GM23248 (cell line): Measurements from ENCODE around the gene TTN. TPM values are rescaled to one million over a fixed set of nuclear protein-coding genes. Genes with fewer than 3 reads are reported as not detected.

Experiments
- DNase-seq: peaks from one replicate; pipeline ENCODE4 v3.0.0-alpha.2; 2015
- H2AFZ ChIP-seq: fragments of 200-600 bp; sonication (generic); 2 replicates; pipeline ENCODE4 v1.6.1; 2016; ENCODE audit warnings: antibody characterized with exemption
- H3F3A ChIP-seq: fragments of 200-600 bp; sonication (generic); 2 replicates; pipeline ENCODE4 v1.6.1; 2016; ENCODE audit warnings: mild to moderate bottlenecking, antibody characterized with exemption, mixed run types; ENCODE audit not compliant: insufficient read depth
- H3K27ac ChIP-seq: fragments of 200-600 bp; sonication (generic); 2 replicates; pipeline ENCODE4 v1.5.1; 2016; ENCODE audit warnings: mild to moderate bottlenecking
- H3K27me3 ChIP-seq: fragments of 200-600 bp; sonication (generic); replicated peaks from 2 replicates; pipeline ENCODE4 v1.6.1; 2016; ENCODE audit warnings: mild to moderate bottlenecking; ENCODE audit not compliant: insufficient read depth
- H3K36me3 ChIP-seq: fragments of 200-600 bp; sonication (generic); 2 replicates; pipeline ENCODE4 v1.6.1; 2016; ENCODE audit warnings: low read depth, mild to moderate bottlenecking
- H3K4me1 ChIP-seq: fragments of 200-600 bp; sonication (generic); 2 replicates; pipeline ENCODE4 v1.6.1; 2016; ENCODE audit warnings: mild to moderate bottlenecking; ENCODE audit not compliant: insufficient read depth
- H3K4me2 ChIP-seq: fragments of 200-600 bp; sonication (generic); one replicate; pipeline ENCODE4 v1.6.1; 2016; ENCODE audit warnings: mild to moderate bottlenecking; ENCODE audit not compliant: unreplicated experiment
- H3K4me3 ChIP-seq: fragments of 200-600 bp; sonication (generic); 2 replicates; pipeline ENCODE4 v1.5.1; 2016; ENCODE audit warnings: mild to moderate bottlenecking
- H3K79me2 ChIP-seq: fragments of 200-600 bp; sonication (generic); 2 replicates; pipeline ENCODE4 v1.6.1; 2016; ENCODE audit warnings: mild to moderate bottlenecking; ENCODE audit not compliant: insufficient read depth
- H3K9ac ChIP-seq: fragments of 200-600 bp; sonication (generic); 2 replicates; pipeline ENCODE4 v1.6.1; 2016; ENCODE audit warnings: mild to moderate bottlenecking
- H3K9me2 ChIP-seq: fragments of 200-600 bp; sonication (generic); 2 replicates; pipeline ENCODE4 v1.6.1; 2016; ENCODE audit warnings: mixed run types, mild to moderate bottlenecking, moderate library complexity; ENCODE audit not compliant: insufficient read depth
- H3K9me3 ChIP-seq: fragments of 200-600 bp; sonication (generic); one replicate; pipeline ENCODE4 v1.6.1; 2017; ENCODE audit warnings: low read depth
- H4K20me1 ChIP-seq: fragments of 200-600 bp; sonication (generic); 2 replicates; pipeline ENCODE4 v1.6.0; 2016; ENCODE audit not compliant: insufficient read depth
- EZH2 ChIP-seq: fragments of 200-600 bp; sonication (generic); IDR thresholded peaks from 2 replicates; pipeline ENCODE4 v1.6.1; 2018; ENCODE audit warnings: antibody characterized with exemption, mild to moderate bottlenecking; ENCODE audit not compliant: insufficient read depth, poor library complexity, severe bottlenecking
- EZH2phosphoT487 ChIP-seq: fragments of 200-600 bp; sonication (generic); IDR thresholded peaks from 2 replicates; pipeline ENCODE4 v1.6.1; 2018; ENCODE audit warnings: antibody characterized with exemption, moderate library complexity, mild to moderate bottlenecking, low read depth; ENCODE audit not compliant: insufficient read depth
- WGBS, 2 experiments: methylation state at CpG; one replicate each; pipeline ENCODE4 v1.1.6; 2015 to 2017; ENCODE audit warnings: low lambda C conversion rate in 2 of 2, low coverage in 1 of 2; ENCODE audit errors: missing lambda C conversion rate in 2 of 2; 5-methylcytosine and 5-hydroxymethylcytosine counted together
- in situ Hi-C: fragments of 300-500 bp; cut with MboI; formaldehyde crosslinking; loops from 2 replicates; pipeline ENCODE4 v1.15.0; 2020
- polyA plus RNA-seq: library from polyadenylated mRNA; unstranded; fragments of >200 nt; fragmentation: Nextera tagmentation; extraction: Ambion mirVana; gene quantifications from 2 replicates; pipeline ENCODE4 v1.2.1, GENCODE V29; 2016
- total RNA-seq: library from RNA; depleted of rRNA; stranded (reverse); fragments of >200 nt; shearing (Covaris generic); gene quantifications from 2 replicates; pipeline ENCODE4 v1.2.3, GENCODE V29; 2014

The TTN gene
- total and polyA plus RNA-seq, 2 experiments from 2014 or later: 0.13 TPM; not detected in 1

DNA sequence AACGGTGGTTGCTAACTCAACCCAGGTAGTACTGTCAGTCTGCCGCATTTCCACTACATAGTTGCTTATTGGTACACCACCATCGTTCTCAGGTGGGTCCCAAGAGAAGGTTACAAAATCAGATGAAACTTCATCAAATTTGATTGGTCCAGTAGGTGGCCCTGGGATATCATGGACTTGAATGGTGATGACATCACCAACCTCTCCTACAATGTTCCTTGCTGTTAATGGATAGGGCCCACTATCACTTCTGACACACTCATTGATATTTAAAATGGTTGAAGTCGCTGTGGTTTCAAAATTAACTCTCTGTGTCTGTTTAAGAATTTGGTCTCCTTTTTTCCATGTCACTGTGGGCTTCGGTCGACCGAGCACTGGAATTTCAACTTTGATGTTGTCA lies 232.4 kb downstream of the TTN start:
- Histone ChIP-seq H2AFZ (no peak overlapping the region), H3K9me2 (no peaks in the 10 kb centered on the region), H3F3A (no peaks in the 10 kb centered on the region), H3K27me3 (no peaks in the 10 kb centered on the region), H4K20me1 (no peaks in the 10 kb centered on the region), H3K36me3 (no peaks in the 10 kb centered on the region), H3K4me3 (no peak overlapping the region), H3K4me2 (no peak overlapping the region), H3K4me1 (no peaks in the 10 kb centered on the region), H3K27ac (no peak overlapping the region), H3K79me2 (no peaks in the 10 kb centered on the region), H3K9ac (no peak overlapping the region), H3K9me3 (no peaks in the 10 kb centered on the region)
- TF ChIP-seq EZH2: no peak
- TF ChIP-seq EZH2phosphoT487: no peak
- DNase-seq: no peak
- in situ Hi-C loops: no loop called here
- 98% methylated on average over 7 of the region's 7 CpGs for WGBS, 2 experiments

DNA sequence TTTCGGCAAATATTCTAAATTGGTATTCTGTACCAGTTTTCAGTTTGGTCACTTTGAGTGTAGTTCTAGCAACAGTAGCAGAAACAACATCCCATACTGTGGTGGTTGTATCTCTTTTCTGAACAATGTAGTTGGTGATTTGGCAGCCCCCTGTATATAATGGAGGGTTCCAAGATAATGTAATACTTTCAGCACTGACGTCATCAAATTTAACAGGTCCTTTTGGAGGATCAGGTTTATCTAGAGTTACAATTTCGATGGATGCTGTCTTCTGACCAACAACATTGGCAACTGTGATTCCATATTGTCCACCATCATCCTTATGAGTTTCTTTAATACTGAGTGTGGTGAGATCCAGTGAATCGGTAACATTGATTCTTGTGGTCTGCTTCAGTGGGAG lies 239.0 kb downstream of the TTN start:
- TF ChIP-seq EZH2 (no peak), EZH2phosphoT487 (no peak)
- no peaks in the 10 kb centered on the region for H4K20me1 ChIP-seq
- H3K9me2 ChIP-seq: no peaks in the 10 kb centered on the region
- H3K79me2 ChIP-seq: no peaks in the 10 kb centered on the region
- H3K4me1 ChIP-seq: no peaks in the 10 kb centered on the region
- H3K9me3 ChIP-seq: no peaks in the 10 kb centered on the region
- H3K27me3 ChIP-seq: no peaks in the 10 kb centered on the region
- no peak overlapping the region for H3K27ac ChIP-seq
- H2AFZ ChIP-seq: no peak overlapping the region
- no peaks in the 10 kb centered on the region for H3F3A ChIP-seq
- H3K4me2 ChIP-seq: no peak overlapping the region
- 0 out of 2 replicates have a peak, but pooled peaks cover 4% of the 10 kb centered on the region for H3K36me3 ChIP-seq
- no peak overlapping the region for H3K9ac ChIP-seq
- no peak for DNase-seq
- in situ Hi-C loops: no loop called here
- no peak overlapping the region for H3K4me3 ChIP-seq
- WGBS, 2 experiments: 98% methylated on average over 4 of the region's 4 CpGs

DNA sequence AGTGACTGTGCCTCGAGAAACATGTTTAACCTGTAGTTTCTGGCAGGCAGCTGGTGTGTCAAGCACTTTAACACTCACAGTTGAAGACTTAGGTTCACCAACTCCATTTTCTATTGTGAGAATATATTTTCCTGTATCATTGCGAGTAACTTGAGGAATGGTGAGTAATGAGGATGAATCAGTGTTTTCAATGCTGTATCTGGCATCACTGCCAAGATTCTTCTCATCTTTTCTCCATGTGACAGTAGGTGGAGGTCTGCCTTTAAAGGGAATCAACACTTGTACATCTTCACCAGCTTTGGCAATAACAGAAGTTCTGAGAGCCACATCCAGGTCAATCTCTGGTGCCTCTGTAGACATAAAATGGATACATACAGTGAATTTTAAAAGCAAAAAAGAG lies 254.2 kb downstream of the TTN start:
- Histone ChIP-seq H3K9me2 (no peaks in the 10 kb centered on the region; the same call in 1 of the 2 replicates), H3K4me2 (no peak overlapping the region), H3F3A (peaks cover 14% of the 10 kb centered on the region), H3K36me3 (no peaks in the 10 kb centered on the region), H3K4me1 (peaks cover 10% of the 10 kb centered on the region), H3K4me3 (no peak overlapping the region), H4K20me1 (no peaks in the 10 kb centered on the region), H3K9me3 (no peaks in the 10 kb centered on the region), H3K27ac (peak overlapping the region; percentile 80), H3K27me3 (no peaks in the 10 kb centered on the region), H3K9ac (0 out of 2 replicates have a peak overlapping the region, but pooled peaks have one; percentile 14), H3K79me2 (no peaks in the 10 kb centered on the region), H2AFZ (peak overlapping the region; percentile 71)
- TF ChIP-seq EZH2phosphoT487 (no peak), EZH2 (no peak)
- 5 to 12% methylated on average over 2 of the region's 2 CpGs for WGBS, 2 experiments
- peak; percentile 92 for DNase-seq
- in situ Hi-C loops: no loop called here

DNA sequence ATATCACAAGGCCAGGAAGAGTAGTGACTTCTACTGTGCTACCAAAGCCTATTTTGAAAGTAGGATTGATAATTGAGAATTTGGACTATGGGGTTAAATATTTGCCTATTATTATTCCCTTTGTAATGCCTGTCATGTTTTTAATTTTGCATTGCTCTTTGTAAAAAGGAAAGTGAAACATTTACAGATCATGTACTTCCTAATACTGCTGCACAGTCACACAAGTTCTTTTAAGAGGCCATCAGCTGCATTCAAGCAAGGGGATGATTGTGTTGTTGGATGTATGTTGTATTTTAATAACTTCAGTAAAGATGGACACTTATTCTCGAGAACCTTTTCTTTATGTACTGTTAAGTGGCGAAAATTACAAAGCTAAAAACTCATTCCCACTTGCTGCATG lies 256.9 kb downstream of the TTN start:
- Histone ChIP-seq H4K20me1 (no peaks in the 10 kb centered on the region), H3K4me2 (no peak overlapping the region), H2AFZ (no peak overlapping the region), H3K36me3 (no peaks in the 10 kb centered on the region), H3K9ac (no peak overlapping the region), H3K9me2 (no peaks in the 10 kb centered on the region; the same call in 1 of the 2 replicates), H3K79me2 (no peaks in the 10 kb centered on the region), H3F3A (peaks cover 14% of the 10 kb centered on the region), H3K27ac (no peak overlapping the region), H3K4me1 (peaks cover 10% of the 10 kb centered on the region), H3K27me3 (no peaks in the 10 kb centered on the region), H3K4me3 (no peak overlapping the region), H3K9me3 (no peaks in the 10 kb centered on the region)
- no peak for DNase-seq
- in situ Hi-C loops: no loop called here
- TF ChIP-seq EZH2 (no peak), EZH2phosphoT487 (no peak)
- 95% methylated on average over 2 of the region's 2 CpGs for WGBS, 2 experiments

DNA sequence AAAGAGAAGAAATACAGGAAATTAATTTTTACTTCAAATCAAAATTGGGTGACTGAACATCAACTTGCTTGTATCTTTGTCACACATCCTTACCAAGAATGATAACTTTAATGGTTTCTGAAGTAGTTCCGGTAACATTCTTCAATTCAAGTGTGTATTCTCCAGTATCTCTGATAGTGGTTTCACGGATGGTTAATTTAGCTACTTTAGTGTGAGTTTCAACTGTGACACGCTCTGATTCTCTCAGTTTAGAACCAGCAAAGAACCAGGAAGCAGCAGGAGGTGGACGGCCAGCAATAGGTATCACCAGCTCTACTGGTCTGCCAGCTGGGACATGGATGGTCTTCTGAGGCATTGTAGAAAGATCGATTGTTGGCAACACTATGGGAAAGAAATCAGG lies 264.7 kb downstream of the TTN start:
- WGBS, 2 experiments: 96% methylated on average over 5 of the region's 5 CpGs
- H3K9me3 ChIP-seq: no peaks in the 10 kb centered on the region
- no peak overlapping the region for H3K4me2 ChIP-seq
- H3K4me3 ChIP-seq: no peak overlapping the region
- no peak overlapping the region for H3K27ac ChIP-seq
- no peaks in the 10 kb centered on the region for H3K27me3 ChIP-seq
- no peaks in the 10 kb centered on the region for H3K9me2 ChIP-seq
- TF ChIP-seq EZH2: no peak
- no peak for TF ChIP-seq EZH2phosphoT487
- H2AFZ ChIP-seq: no peak overlapping the region
- in situ Hi-C loops: no loop called here
- no peaks in the 10 kb centered on the region for H4K20me1 ChIP-seq
- DNase-seq: no peak
- no peaks in the 10 kb centered on the region for H3F3A ChIP-seq
- H3K36me3 ChIP-seq: peaks cover 26% of the 10 kb centered on the region; the same call in 1 of the 2 replicates
- H3K4me1 ChIP-seq: no peaks in the 10 kb centered on the region
- no peak overlapping the region for H3K9ac ChIP-seq
- H3K79me2 ChIP-seq: peaks cover 20% of the 10 kb centered on the region; the same call in 1 of the 2 replicates
